SK-N-SH (cell line): ENCODE results near the gene NDUFAF8. TPM values are rescaled to one million over a fixed set of nuclear protein-coding genes. Genes with fewer than 3 reads are reported as not detected.

ENCODE experiments used
- CTCF ChIA-PET: fragments of 300-600, 350-600 bp; formaldehyde crosslinking; extraction: SDS; loops from one replicate; lab custom pipeline; 2021; lab: Yijun Ruan, JAX
- POLR2A ChIA-PET: fragments of 350-600 bp; sonication (Branson Sonifier 250); formaldehyde crosslinking; extraction: SDS; loops from one replicate; lab custom pipeline; 2020; ENCODE audit warnings: antibody characterized with exemption, inconsistent platforms; lab: Yijun Ruan, JAX
- DNase-seq: peaks from one replicate; pipeline ENCODE4 v3.0.0; 2012
- H2AFZ ChIP-seq: fragments of 200-600 bp; sonication (generic); 2 replicates; pipeline ENCODE4 v1.8.1; 2016; ENCODE audit warnings: antibody characterized with exemption, mild to moderate bottlenecking, low read depth
- H3F3A ChIP-seq: fragments of 200-600 bp; sonication (generic); replicated peaks from 2 replicates; pipeline ENCODE3; 2016; ENCODE audit warnings: antibody characterized with exemption, mild to moderate bottlenecking; ENCODE audit not compliant: insufficient read depth
- H3K27ac ChIP-seq, 2 experiments: fragments of 200-500 bp in 1 of 2; fragments of 200-600 bp in 1 of 2; sonication (Bioruptor generic) in 1 of 2; sonication (generic), shearing (Covaris generic) in 1 of 2; 2 replicates each; pipeline versions ENCODE4 v1.5.1 to v1.6.1; 2014 to 2016; ENCODE audit warnings: low read depth in 2 of 2, inconsistent platforms in 1 of 2, low read length in 1 of 2, mild to moderate bottlenecking in 1 of 2, mixed read lengths in 1 of 2
- H3K27me3 ChIP-seq: fragments of 200-600 bp; sonication (generic), shearing (Covaris generic); 2 replicates; pipeline ENCODE4 v1.6.1; 2016; ENCODE audit warnings: mixed run types; ENCODE audit not compliant: insufficient read depth
- H3K36me3 ChIP-seq, 2 experiments: fragments of 200-500 bp in 1 of 2; fragments of 200-600 bp in 1 of 2; sonication (Bioruptor generic) in 1 of 2; sonication (generic) in 1 of 2; replicated peaks in 1 of 2; 2 replicates each; pipeline versions ENCODE3 to v1.5.1; 2014 to 2016; ENCODE audit warnings: low read length in 1 of 2, mild to moderate bottlenecking in 1 of 2; ENCODE audit not compliant: insufficient read depth in 2 of 2, control insufficient read depth in 1 of 2
- H3K4me1 ChIP-seq, 2 experiments: fragments of 200-500 bp in 1 of 2; fragments of 200-600 bp in 1 of 2; sonication (Bioruptor generic) in 1 of 2; sonication (generic), shearing (Covaris generic) in 1 of 2; 2 replicates each; pipeline versions ENCODE4 v1.5.1 to v1.6.1; 2014 to 2016; ENCODE audit warnings: low read depth in 1 of 2, low read length in 1 of 2, mixed run types in 1 of 2; ENCODE audit not compliant: insufficient read depth in 2 of 2, control insufficient read depth in 1 of 2
- H3K4me2 ChIP-seq: fragments of 200-600 bp; sonication (generic), shearing (Covaris generic); 2 replicates; pipeline ENCODE4 v1.6.1; 2017; ENCODE audit warnings: mixed run types
- H3K4me3 ChIP-seq, 2 experiments: fragments of 200-500 bp in 1 of 2; fragments of 200-600 bp in 1 of 2; sonication (Bioruptor generic) in 1 of 2; sonication (generic), shearing (Covaris generic) in 1 of 2; 2 replicates each; pipeline versions ENCODE4 v1.5.1 to v1.8.1; 2014 to 2016; ENCODE audit warnings: low read depth in 2 of 2, inconsistent platforms in 1 of 2, low read length in 1 of 2, mild to moderate bottlenecking in 1 of 2, mixed read lengths in 1 of 2, moderate library complexity in 1 of 2
- H3K79me2 ChIP-seq: fragments of 200-600 bp; sonication (generic); 2 replicates; pipeline ENCODE4 v1.8.1; 2017; ENCODE audit warnings: mild to moderate bottlenecking; ENCODE audit not compliant: insufficient read depth
- H3K9ac ChIP-seq: fragments of 200-600 bp; sonication (generic); 2 replicates; pipeline ENCODE4 v1.6.1; 2017; ENCODE audit warnings: mixed run types
- H3K9me2 ChIP-seq: fragments of 200-600 bp; sonication (generic); 2 replicates; pipeline ENCODE4 v1.6.1; 2017; ENCODE audit warnings: mixed run types
- H3K9me3 ChIP-seq: fragments of 200-600 bp; sonication (generic); 2 replicates; pipeline ENCODE4 v1.6.1; 2017; ENCODE audit warnings: mixed run types, mild to moderate bottlenecking, moderate library complexity
- H4K20me1 ChIP-seq: fragments of 200-600 bp; sonication (generic); 2 replicates; pipeline ENCODE4 v1.6.1; 2017; ENCODE audit warnings: mild to moderate bottlenecking, mixed run types; ENCODE audit not compliant: insufficient read depth
- CHD2 ChIP-seq: fragments of 150-350 bp; IDR thresholded peaks from 2 replicates; pipeline ENCODE4 v1.6.1; 2018; ENCODE audit warnings: low read length; ENCODE audit not compliant: partially characterized antibody
- ELF1 ChIP-seq: IDR thresholded peaks from 2 replicates; pipeline ENCODE4 v1.4.0; 2012
- EZH2phosphoT487 ChIP-seq: fragments of 200-600 bp; sonication (generic); IDR thresholded peaks from 2 replicates; pipeline ENCODE4 v1.6.1; 2017; ENCODE audit warnings: low read depth, mixed run types, mild to moderate bottlenecking, antibody characterized with exemption, moderate library complexity, borderline replicate concordance
- FOSL2 ChIP-seq: IDR thresholded peaks from 2 replicates; pipeline ENCODE4 v1.4.0; 2012; ENCODE audit warnings: low read depth, mild to moderate bottlenecking, moderate library complexity, borderline replicate concordance
- FOXJ3 ChIP-seq: sonication (generic); formaldehyde crosslinking; IDR thresholded peaks from 2 replicates; pipeline ENCODE4 v1.5.1; 2020; ENCODE audit warnings: mild to moderate bottlenecking, missing genetic modification reagents
- FOXM1 ChIP-seq: IDR thresholded peaks from 2 replicates; pipeline ENCODE4 v1.4.0; 2012; ENCODE audit warnings: low read depth, mild to moderate bottlenecking
- GABPA ChIP-seq: IDR thresholded peaks from 2 replicates; pipeline ENCODE4 v1.4.0; 2012; ENCODE audit warnings: low read depth, mild to moderate bottlenecking
- JUND ChIP-seq: IDR thresholded peaks from 2 replicates; pipeline ENCODE4 v1.4.0; 2012
- MEF2A ChIP-seq: IDR thresholded peaks from 2 replicates; pipeline ENCODE4 v1.4.0; 2012; ENCODE audit warnings: low read depth, borderline replicate concordance
- MXI1 ChIP-seq: IDR thresholded peaks from 2 replicates; pipeline ENCODE4 v1.6.1; 2012; ENCODE audit warnings: mild to moderate bottlenecking, low read depth, low read length, improper control_type of control experiment
- NFIC ChIP-seq: IDR thresholded peaks from 2 replicates; pipeline ENCODE4 v1.4.0; 2012; ENCODE audit warnings: borderline replicate concordance
- NRF1 ChIP-seq: IDR thresholded peaks from 2 replicates; pipeline ENCODE4 v1.6.1; 2012; ENCODE audit warnings: low read depth, mild to moderate bottlenecking, low read length
- RAD21 ChIP-seq: IDR thresholded peaks from 2 replicates; pipeline ENCODE4 v1.6.1; 2012; ENCODE audit warnings: mild to moderate bottlenecking, low read length
- RCOR1 ChIP-seq: fragments of 150-350 bp; IDR thresholded peaks from 2 replicates; pipeline ENCODE4 v1.6.1; 2017; ENCODE audit warnings: antibody characterized with exemption, low read length
- SMC3 ChIP-seq: IDR thresholded peaks from 2 replicates; pipeline ENCODE4 v1.6.1; 2012; ENCODE audit warnings: low read depth, low read length, improper control_type of control experiment
- TAF1 ChIP-seq: IDR thresholded peaks from 2 replicates; pipeline ENCODE4 v1.6.1; 2012; ENCODE audit warnings: low read depth, mild to moderate bottlenecking, low read length, moderate library complexity, borderline replicate concordance
- TEAD4 ChIP-seq: IDR thresholded peaks from 2 replicates; pipeline ENCODE4 v1.4.0; 2012; ENCODE audit warnings: mild to moderate bottlenecking, borderline replicate concordance; ENCODE audit not compliant: insufficient read depth
- YY1 ChIP-seq: IDR thresholded peaks from 2 replicates; pipeline ENCODE4 v1.4.0; 2012; ENCODE audit warnings: low read depth, mild to moderate bottlenecking
- WGBS: methylation state at CpG from one replicate; pipeline ENCODE4 v1.1.6; 2017; ENCODE audit warnings: low lambda C conversion rate; 5-methylcytosine and 5-hydroxymethylcytosine counted together
- polyA plus RNA-seq, 3 experiments: library from polyadenylated mRNA; depleted of rRNA; stranded (reverse); fragments of >200 nt; gene quantifications; 2 replicates each; pipeline ENCODE4 v1.2.3, GENCODE V29; 2012
- TF ChIP-seq, protein P1 (sequence below): IDR thresholded peaks from 2 replicates; pipeline ENCODE4; 2012
- TF ChIP-seq, protein P2 (sequence below): fragments of 150-350 bp; IDR thresholded peaks from 2 replicates; pipeline ENCODE4 v1.6.1; 2017; ENCODE audit warnings: antibody characterized with exemption, low read length, low read depth, borderline replicate concordance
- TF ChIP-seq, protein P3 (sequence below): fragments of 200-600 bp; sonication (generic); IDR thresholded peaks from 2 replicates; pipeline ENCODE4 v1.6.1; 2017; ENCODE audit warnings: antibody characterized with exemption, mild to moderate bottlenecking, moderate library complexity

NDUFAF8 gene
- polyA plus RNA-seq, 1 of the 3 experiments (the other 2 are of a cell fraction) = 229 TPM

DNA sequence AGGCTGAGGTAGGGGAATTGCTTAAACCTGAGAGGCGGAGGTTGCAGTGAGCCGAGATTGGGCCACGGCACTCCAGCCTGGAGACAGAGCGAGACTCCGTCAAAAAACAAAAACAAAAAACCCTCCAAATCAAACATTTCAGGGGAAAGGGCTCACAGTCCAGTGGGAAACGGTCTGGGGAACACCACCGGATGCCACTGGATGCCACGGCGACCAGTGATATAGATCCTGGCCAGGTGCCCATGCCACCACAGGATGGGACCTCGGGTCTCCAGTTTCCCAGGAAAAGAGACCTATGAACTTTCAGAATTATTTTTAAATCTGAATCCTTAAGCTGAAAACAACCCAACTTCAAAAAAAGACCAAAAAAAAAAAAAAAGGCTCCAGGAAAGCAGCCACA is 28.7 kb upstream of the NDUFAF8 start:
- WGBS = 90% methylated on average over 10 of the region's 10 CpGs
- CTCF ChIA-PET = interaction anchor here (0.6 to 2.8 kb wide), 3 partner anchors 9 to 68 kb away, joined by 3 to 11 read pairs (median 5); no protein-coding TSS in a partner anchor

DNA sequence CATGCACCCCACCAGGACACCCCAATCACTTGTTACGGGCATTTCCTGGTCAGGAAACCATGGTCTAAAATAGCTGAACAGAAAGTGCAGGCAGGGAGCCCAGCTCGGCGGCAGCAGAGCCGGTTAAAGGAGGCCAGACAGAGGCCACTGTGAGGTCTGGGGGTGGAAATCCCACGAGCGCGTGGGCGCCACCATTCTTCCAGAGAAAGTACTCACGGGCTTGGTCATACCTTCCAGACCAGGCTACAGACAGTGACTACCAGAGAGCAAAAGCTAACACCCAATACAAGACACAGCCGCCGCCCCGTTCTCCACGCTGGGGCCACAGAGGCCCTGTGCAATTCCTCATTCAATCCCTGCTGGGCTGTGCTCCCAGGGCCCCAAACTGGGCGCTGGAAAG is 28.2 kb upstream of the NDUFAF8 start:
- Histone ChIP-seq H3K9ac (no peak overlapping the region), H3K4me3 (no peak overlapping the region), H3K4me1 (no peaks in the 10 kb centered on the region), H4K20me1 (no peaks in the 10 kb centered on the region), H3K27me3 (no peaks in the 10 kb centered on the region), H3K4me2 (no peak overlapping the region), H3K79me2 (0 out of 2 replicates have a peak, but pooled peaks cover 7% of the 10 kb centered on the region), H3K36me3 (no peaks in the 10 kb centered on the region), H2AFZ (no peak overlapping the region), H3K27ac (no peak overlapping the region), H3K9me2 (no peaks in the 10 kb centered on the region), H3F3A (no peaks in the 10 kb centered on the region), H3K9me3 (no peaks in the 10 kb centered on the region)
- DNase-seq = no peak
- ChIA-PET POLR2A (no interaction called here), CTCF (interaction anchor here (0.6 to 2.8 kb wide), 4 partner anchors 10 to 68 kb away, joined by 3 to 11 read pairs (median 4); no protein-coding TSS in a partner anchor)
- 86% methylated on average over 13 of the region's 14 CpGs for WGBS
- no peak for TF ChIP-seq MXI1
- no peak for TF ChIP-seq ELF1
- TF ChIP-seq, protein P1, sequence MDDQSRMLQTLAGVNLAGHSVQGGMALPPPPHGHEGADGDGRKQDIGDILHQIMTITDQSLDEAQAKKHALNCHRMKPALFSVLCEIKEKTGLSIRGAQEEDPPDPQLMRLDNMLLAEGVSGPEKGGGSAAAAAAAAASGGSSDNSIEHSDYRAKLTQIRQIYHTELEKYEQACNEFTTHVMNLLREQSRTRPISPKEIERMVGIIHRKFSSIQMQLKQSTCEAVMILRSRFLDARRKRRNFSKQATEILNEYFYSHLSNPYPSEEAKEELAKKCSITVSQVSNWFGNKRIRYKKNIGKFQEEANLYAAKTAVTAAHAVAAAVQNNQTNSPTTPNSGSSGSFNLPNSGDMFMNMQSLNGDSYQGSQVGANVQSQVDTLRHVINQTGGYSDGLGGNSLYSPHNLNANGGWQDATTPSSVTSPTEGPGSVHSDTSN = no peak
- no peak for TF ChIP-seq FOSL2
- TF ChIP-seq EZH2phosphoT487 = no peak
- no peak for TF ChIP-seq RCOR1
- TF ChIP-seq MEF2A = no peak
- no peak for TF ChIP-seq GABPA
- TF ChIP-seq RAD21 = no peak
- no peak for TF ChIP-seq TAF1
- no peak for TF ChIP-seq TEAD4
- no peak for TF ChIP-seq FOXJ3 (CRISPR knock-in tag)
- TF ChIP-seq JUND = no peak
- TF ChIP-seq SMC3 = no peak
- TF ChIP-seq YY1 = no peak
- no peak for TF ChIP-seq CHD2
- TF ChIP-seq FOXM1 = no peak
- TF ChIP-seq, protein P2, sequence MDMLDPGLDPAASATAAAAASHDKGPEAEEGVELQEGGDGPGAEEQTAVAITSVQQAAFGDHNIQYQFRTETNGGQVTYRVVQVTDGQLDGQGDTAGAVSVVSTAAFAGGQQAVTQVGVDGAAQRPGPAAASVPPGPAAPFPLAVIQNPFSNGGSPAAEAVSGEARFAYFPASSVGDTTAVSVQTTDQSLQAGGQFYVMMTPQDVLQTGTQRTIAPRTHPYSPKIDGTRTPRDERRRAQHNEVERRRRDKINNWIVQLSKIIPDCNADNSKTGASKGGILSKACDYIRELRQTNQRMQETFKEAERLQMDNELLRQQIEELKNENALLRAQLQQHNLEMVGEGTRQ = no peak

More for the DNA sequence above, 28.7 kb upstream of the NDUFAF8 start:
- H3K27me3 ChIP-seq = no peaks in the 10 kb centered on the region
- H3K4me2 ChIP-seq = no peak overlapping the region
- no peaks in the 10 kb centered on the region for H3K36me3 ChIP-seq
- no peaks in the 10 kb centered on the region for H3K9me3 ChIP-seq
- TF ChIP-seq NRF1 (no peak), NFIC (no peak), FOXJ3 (CRISPR knock-in tag) (no peak)
- TF ChIP-seq, protein P3, sequence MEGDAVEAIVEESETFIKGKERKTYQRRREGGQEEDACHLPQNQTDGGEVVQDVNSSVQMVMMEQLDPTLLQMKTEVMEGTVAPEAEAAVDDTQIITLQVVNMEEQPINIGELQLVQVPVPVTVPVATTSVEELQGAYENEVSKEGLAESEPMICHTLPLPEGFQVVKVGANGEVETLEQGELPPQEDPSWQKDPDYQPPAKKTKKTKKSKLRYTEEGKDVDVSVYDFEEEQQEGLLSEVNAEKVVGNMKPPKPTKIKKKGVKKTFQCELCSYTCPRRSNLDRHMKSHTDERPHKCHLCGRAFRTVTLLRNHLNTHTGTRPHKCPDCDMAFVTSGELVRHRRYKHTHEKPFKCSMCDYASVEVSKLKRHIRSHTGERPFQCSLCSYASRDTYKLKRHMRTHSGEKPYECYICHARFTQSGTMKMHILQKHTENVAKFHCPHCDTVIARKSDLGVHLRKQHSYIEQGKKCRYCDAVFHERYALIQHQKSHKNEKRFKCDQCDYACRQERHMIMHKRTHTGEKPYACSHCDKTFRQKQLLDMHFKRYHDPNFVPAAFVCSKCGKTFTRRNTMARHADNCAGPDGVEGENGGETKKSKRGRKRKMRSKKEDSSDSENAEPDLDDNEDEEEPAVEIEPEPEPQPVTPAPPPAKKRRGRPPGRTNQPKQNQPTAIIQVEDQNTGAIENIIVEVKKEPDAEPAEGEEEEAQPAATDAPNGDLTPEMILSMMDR = no peak
- no peak overlapping the region for H3K9ac ChIP-seq
- H3K4me3 ChIP-seq = no peak overlapping the region
- no peak for DNase-seq
- no peaks in the 10 kb centered on the region for H3K9me2 ChIP-seq
- POLR2A ChIA-PET = no interaction called here
- 0 out of 2 replicates have a peak, but pooled peaks cover 7% of the 10 kb centered on the region for H3K79me2 ChIP-seq
- H2AFZ ChIP-seq = no peak overlapping the region
- H3F3A ChIP-seq = no peaks in the 10 kb centered on the region
- H3K27ac ChIP-seq = no peak overlapping the region
- no peaks in the 10 kb centered on the region for H4K20me1 ChIP-seq
- no peaks in the 10 kb centered on the region for H3K4me1 ChIP-seq
